SW 1271 (cell line): ENCODE measurements around the gene MOK.

Experiments used
- DNase-seq, 2 experiments: peaks; one replicate each; lab custom pipeline; 2025; lab: John Stamatoyannopoulos, UW

Gene MOK

GRCh38 chr14:102283631-102284129 lies 21.3 kb downstream of the MOK start:
- DNase-seq = no peak

- no peak for DNase-seq
These were observed 22.1 kb downstream of the MOK start for GRCh38 chr14:102282751-102283465.

- DNase-seq = peak; percentile 58 to 76
These were observed 24.5 kb downstream of the MOK start for GRCh38 chr14:102280376-102280962.

- peak; percentile 95 to 96 for DNase-seq
These were observed 25.1 kb downstream of the MOK start for GRCh38 chr14:102279688-102280348.

- DNase-seq = no peak
These were observed 25.7 kb downstream of the MOK start for GRCh38 chr14:102279282-102279681.

- DNase-seq = no peak
These were observed 26.4 kb downstream of the MOK start for GRCh38 chr14:102278631-102278935.

- DNase-seq = no peak
These were observed 26.9 kb downstream of the MOK start for GRCh38 chr14:102277874-102278630.

GRCh38 chr14:102275866-102276265 lies 29.1 kb downstream of the MOK start:
- DNase-seq = no peak

- no peak for DNase-seq
These were observed 32.6 kb downstream of the MOK start for GRCh38 chr14:102272392-102272791.

GRCh38 chr14:102264775-102265174 lies 40.2 kb downstream of the MOK start:
- DNase-seq = no peak

GRCh38 chr14:102264355-102264754 lies 40.6 kb downstream of the MOK start:
- no peak for DNase-seq

GRCh38 chr14:102262929-102263462 lies 42.0 kb downstream of the MOK start:
- DNase-seq = no peak

- no peak for DNase-seq
These were observed 46.8 kb downstream of the MOK start for GRCh38 chr14:102258136-102258535.

- DNase-seq = no peak
These were observed 48.2 kb downstream of the MOK start for GRCh38 chr14:102256716-102257115.

GRCh38 chr14:102255401-102256190 lies 49.4 kb downstream of the MOK start:
- DNase-seq = no peak

- DNase-seq = no peak
These were observed 51.8 kb downstream of the MOK start for GRCh38 chr14:102252834-102253801.

GRCh38 chr14:102251161-102251560 lies 53.8 kb downstream of the MOK start:
- DNase-seq = no peak

GRCh38 chr14:102250636-102251035 lies 54.3 kb downstream of the MOK start:
- no peak for DNase-seq

GRCh38 chr14:102249981-102250380 lies 55.0 kb downstream of the MOK start:
- DNase-seq = no peak

GRCh38 chr14:102249041-102249440 lies 55.9 kb downstream of the MOK start:
- DNase-seq = no peak
